Cardiac muscle cell (in vitro differentiated cells and primary cell): ENCODE data around the gene PRKAR1B. TPM values are rescaled to one million over a fixed set of nuclear protein-coding genes. Genes with fewer than 3 reads are reported as not detected.
A peak's percentile ranks its signal among the peaks of the same experiment; 100 is the strongest.

Experiments
- DNase-seq, 2 donors: peaks; one replicate each; pipeline versions ENCODE4 v3.0.0 to v3.0.0-alpha.2; 2010 to 2017; ENCODE audit warnings: low read depth in 1 of 2, low spot score in 1 of 2
- H3K27ac ChIP-seq: fragments of 200-600 bp; sonication (generic); 2 replicates; pipeline ENCODE4 v1.5.1; 2016
- H3K27me3 ChIP-seq: fragments of 200-600 bp; sonication (generic); 2 replicates; pipeline ENCODE4 v1.6.0; 2016; ENCODE audit warnings: control low read depth
- H3K36me3 ChIP-seq: fragments of 200-600 bp; sonication (generic); 2 replicates; pipeline ENCODE4 v1.5.1; 2016; ENCODE audit warnings: control low read depth
- H3K4me1 ChIP-seq: fragments of 200-600 bp; sonication (generic); 2 replicates; pipeline ENCODE4 v1.8.1; 2017; ENCODE audit warnings: low read depth, mild to moderate bottlenecking, mixed run types
- H3K4me3 ChIP-seq: fragments of 200-600 bp; sonication (generic); 2 replicates; pipeline ENCODE4 v1.5.1; 2016; ENCODE audit warnings: mild to moderate bottlenecking
- H3K9me3 ChIP-seq: fragments of 200-600 bp; sonication (generic); 2 replicates; pipeline ENCODE4 v1.5.1; 2017; ENCODE audit warnings: low read depth, mild to moderate bottlenecking, control low read depth
- polyA plus RNA-seq: library from polyadenylated mRNA; unstranded; fragments of >200 nt; fragmentation: Nextera tagmentation; extraction: Ambion mirVana; gene quantifications from 2 replicates; pipeline ENCODE4 v1.2.1, GENCODE V29; 2016
- total RNA-seq: library from RNA; depleted of rRNA; stranded (reverse); fragments of >200 nt; gene quantifications from 2 replicates; pipeline ENCODE4 v1.2.3, GENCODE V29; 2016
- TF ChIP-seq, protein P1 (sequence below): IDR thresholded peaks from 2 replicates; pipeline ENCODE4 v1.5.1; 2012; ENCODE audit warnings: low read depth, mild to moderate bottlenecking, low read length

The PRKAR1B gene
- total RNA-seq (35.4 and 40.2 TPM in 2 replicates), polyA plus RNA-seq (32.8 and 48.6 TPM in 2 replicates)

DNA sequence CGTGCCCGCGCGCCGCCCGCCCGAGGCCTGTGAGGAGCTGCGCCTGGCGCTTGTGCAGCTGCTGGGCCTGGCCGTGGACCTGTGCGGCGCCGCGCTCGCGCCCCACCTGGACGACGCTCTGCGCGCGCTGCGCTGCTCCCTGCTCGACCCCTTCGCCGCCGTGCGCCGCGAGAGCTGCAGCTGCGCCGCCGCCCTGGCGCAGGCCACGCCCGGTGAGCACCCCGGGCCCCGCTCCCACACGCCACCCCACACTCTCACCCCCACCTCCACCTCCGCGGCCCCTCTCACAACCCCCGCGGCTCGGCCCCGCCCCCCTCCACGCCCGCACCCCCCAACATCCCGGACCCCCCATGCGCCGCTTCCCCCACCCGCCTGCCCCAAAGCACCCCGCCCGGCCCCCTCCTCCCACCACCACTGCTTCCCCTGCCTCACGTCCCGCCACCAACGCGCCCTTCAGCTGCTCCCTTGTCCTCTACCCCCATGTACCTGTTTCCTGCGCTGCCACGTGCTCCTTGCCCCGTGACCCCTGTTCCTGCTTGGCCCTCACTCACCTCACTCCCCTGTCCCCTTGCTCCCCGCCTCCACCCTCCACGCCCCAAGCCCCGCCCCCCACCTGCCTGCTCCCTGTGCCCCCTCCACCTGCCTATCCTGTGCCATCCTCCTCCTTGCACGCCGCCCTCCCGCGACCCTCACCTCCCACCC, at the start of gene PRKAR1B:
PRKAR1B (minus strand) TSS at position 178 of the 702 bp plus-strand sequence. CDS start 15,776 bp downstream, outside the sequence.
- Histone ChIP-seq H3K4me3 (peak within 1 kb of the TSS; percentile 71), H3K4me1 (peaks cover 26% of the 10 kb centered on the region), H3K27ac (no peak within 1 kb of the TSS), H3K27me3 (no peaks in the 10 kb centered on the region), H3K36me3 (no peaks in the 10 kb centered on the region), H3K9me3 (no peaks in the 10 kb centered on the region)
- DNase-seq: no peak
- TF ChIP-seq, protein P1, sequence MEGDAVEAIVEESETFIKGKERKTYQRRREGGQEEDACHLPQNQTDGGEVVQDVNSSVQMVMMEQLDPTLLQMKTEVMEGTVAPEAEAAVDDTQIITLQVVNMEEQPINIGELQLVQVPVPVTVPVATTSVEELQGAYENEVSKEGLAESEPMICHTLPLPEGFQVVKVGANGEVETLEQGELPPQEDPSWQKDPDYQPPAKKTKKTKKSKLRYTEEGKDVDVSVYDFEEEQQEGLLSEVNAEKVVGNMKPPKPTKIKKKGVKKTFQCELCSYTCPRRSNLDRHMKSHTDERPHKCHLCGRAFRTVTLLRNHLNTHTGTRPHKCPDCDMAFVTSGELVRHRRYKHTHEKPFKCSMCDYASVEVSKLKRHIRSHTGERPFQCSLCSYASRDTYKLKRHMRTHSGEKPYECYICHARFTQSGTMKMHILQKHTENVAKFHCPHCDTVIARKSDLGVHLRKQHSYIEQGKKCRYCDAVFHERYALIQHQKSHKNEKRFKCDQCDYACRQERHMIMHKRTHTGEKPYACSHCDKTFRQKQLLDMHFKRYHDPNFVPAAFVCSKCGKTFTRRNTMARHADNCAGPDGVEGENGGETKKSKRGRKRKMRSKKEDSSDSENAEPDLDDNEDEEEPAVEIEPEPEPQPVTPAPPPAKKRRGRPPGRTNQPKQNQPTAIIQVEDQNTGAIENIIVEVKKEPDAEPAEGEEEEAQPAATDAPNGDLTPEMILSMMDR: no peak

DNA sequence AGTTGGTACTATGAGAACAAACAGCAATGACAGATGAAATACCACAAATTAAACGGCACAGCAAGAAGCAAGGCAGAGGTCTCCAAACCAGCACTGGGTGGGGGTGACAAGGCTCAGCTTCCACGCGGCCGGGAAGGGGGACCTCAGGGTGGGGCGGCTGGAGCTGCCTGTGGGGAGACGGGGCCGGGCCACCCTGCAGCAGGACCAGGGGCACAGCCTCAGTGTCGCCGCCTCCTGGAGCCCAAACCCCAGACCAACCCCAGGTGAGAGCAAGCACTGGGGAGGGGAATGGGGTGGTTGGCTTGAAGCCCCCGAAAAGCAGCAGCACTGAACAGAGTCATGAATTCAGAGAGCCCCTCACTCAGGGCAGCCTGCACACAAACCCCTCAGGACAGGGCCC, 49.3 kb upstream of the PRKAR1B start:
- no peak overlapping the region for H3K4me3 ChIP-seq
- TF ChIP-seq, protein P1: no peak
- H3K27me3 ChIP-seq: no peaks in the 10 kb centered on the region
- H3K9me3 ChIP-seq: no peaks in the 10 kb centered on the region
- no peak for DNase-seq
- peaks cover 10% of the 10 kb centered on the region for H3K36me3 ChIP-seq
- peaks cover 5% of the 10 kb centered on the region for H3K4me1 ChIP-seq
- H3K27ac ChIP-seq: no peak overlapping the region

DNA sequence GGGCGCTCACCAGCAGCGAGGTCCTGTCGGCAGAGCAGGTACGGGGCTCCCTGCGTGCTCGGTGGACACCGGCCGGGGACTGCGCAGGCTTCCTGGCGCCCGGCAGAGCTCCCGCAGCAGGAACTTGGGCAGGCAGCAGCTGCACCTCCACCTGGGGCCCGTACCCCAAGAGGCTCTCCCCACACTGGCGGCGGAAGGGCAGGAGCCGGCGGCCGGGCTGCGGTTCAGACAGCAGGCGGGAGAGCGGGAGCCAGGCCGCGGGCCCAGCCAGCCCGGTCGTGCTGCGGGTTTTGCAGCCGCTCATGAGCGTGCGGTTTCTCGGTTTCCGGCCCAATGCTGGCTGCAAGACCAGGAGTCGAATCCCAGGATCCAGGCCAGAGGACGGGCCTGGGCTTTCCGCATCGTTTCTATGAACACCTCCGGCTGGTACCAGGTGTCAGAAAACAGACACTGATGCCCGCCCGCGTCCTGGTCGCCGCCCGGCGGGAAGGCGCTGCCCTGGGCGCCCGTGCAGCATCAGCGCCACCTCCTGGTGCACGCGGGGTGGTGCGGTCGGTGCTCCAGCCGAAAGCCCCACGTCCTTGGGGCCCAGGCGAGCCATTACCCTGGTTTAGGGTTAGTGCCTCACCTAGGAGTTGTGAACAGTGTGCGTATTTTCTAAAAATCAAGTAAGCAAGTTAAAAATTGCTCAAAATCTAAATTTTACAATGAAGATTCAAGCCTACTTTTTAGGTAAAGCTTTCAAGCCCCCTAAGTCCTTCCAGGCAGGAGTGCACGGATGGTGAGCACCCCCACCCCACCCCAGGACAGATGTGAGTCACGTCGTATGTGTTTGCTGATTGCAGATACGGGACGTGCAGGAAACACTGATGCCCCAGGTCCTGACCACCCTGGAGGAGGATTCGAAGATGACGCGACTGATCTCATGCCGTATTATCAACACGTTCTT, 47.4 kb upstream of the PRKAR1B start:
- Histone ChIP-seq H3K27ac (no peak overlapping the region), H3K36me3 (peaks cover 7% of the 10 kb centered on the region), H3K4me1 (peaks cover 15% of the 10 kb centered on the region), H3K4me3 (no peak overlapping the region), H3K9me3 (no peaks in the 10 kb centered on the region), H3K27me3 (no peaks in the 10 kb centered on the region)
- TF ChIP-seq, protein P1: peak; percentile 88
- DNase-seq: peak; percentile 54 to 69

- TF ChIP-seq, protein P1: no peak
- H3K9me3 ChIP-seq: no peaks in the 10 kb centered on the region
- H3K4me3 ChIP-seq: no peak overlapping the region
- H3K27me3 ChIP-seq: no peaks in the 10 kb centered on the region
- H3K27ac ChIP-seq: no peak overlapping the region
- no peak for DNase-seq
- peaks cover 7% of the 10 kb centered on the region for H3K36me3 ChIP-seq
- peaks cover 20% of the 10 kb centered on the region for H3K4me1 ChIP-seq
Measured at GRCh38 chr7:773622-773915, 46.5 kb upstream of the PRKAR1B start.

DNA sequence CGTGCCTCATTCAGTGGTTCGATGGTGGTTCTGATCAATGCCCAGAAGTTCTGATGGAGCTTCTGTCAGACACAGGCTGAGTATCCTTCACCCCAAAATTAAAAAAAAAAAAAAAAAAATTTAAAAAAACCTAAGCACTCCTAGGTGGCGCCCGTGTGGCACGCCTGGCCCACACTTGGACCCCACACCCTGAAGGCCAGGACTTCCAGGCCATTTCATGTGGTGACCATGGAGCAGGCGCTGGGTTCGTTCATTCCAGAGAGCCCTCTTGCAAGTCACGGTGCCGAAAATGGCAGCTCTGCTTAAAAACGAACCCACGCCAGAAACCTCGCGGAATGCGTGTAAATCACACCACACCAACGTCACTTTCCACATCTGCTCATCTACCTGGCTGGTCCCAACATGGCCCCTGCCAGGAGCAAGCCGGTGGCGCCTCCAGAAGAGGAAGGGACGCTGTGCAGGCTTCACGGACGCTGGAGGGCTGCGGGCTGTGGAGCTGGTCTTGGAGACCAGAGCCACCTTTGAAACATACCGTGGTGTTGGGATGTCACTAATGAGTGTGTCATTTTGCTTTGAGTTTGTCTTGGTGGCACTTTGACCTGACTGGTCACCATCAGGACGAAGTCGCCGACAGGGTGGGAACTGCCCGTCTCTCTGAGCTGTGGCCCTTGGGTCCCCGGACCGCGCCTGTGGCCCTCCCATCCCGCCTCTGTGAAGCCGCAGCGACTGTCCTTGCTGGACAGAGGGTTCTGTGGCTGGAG, 46.0 kb upstream of the PRKAR1B start:
- H3K4me3 ChIP-seq: no peak overlapping the region
- no peak for DNase-seq
- H3K4me1 ChIP-seq: peaks cover 20% of the 10 kb centered on the region
- TF ChIP-seq, protein P1: no peak
- H3K36me3 ChIP-seq: peaks cover 3% of the 10 kb centered on the region
- no peaks in the 10 kb centered on the region for H3K27me3 ChIP-seq
- H3K27ac ChIP-seq: no peak overlapping the region
- H3K9me3 ChIP-seq: no peaks in the 10 kb centered on the region
